Calu3 (cell line): Measurements from ENCODE around the gene IGF2. TPM values are rescaled to one million over a fixed set of nuclear protein-coding genes. Genes with fewer than 3 reads are reported as not detected.

Experiments
- BruUV-seq: library from RNA; stranded (reverse); fragments of 400-500 nt; replicated peaks from 2 replicates; lab custom pipeline; 2021; lab: Mats Ljungman, UMichigan
- CTCF ChIA-PET: fragments of 300-600 bp; sonication (Branson Sonifier 250); formaldehyde crosslinking; loops from one replicate; lab custom pipeline; 2022; ENCODE audit warnings: antibody characterized with exemption; lab: Charles Lee
- DNase-seq: peaks from one replicate; pipeline ENCODE4 v3.0.0; 2022
- H3K27ac Mint-ChIP-seq: one replicate; pipeline ENCODE4 v1.8.0; 2022; ENCODE audit warnings: mixed read lengths; ENCODE audit not compliant: unreplicated experiment
- H3K27me3 Mint-ChIP-seq: one replicate; pipeline ENCODE4 v1.8.0; 2022; ENCODE audit warnings: mixed read lengths; ENCODE audit not compliant: unreplicated experiment
- H3K36me3 Mint-ChIP-seq: one replicate; pipeline ENCODE4 v1.8.0; 2022; ENCODE audit warnings: mild to moderate bottlenecking, moderate library complexity, mixed read lengths; ENCODE audit not compliant: insufficient read depth, unreplicated experiment
- H3K4me1 Mint-ChIP-seq: one replicate; pipeline ENCODE4 v1.8.0; 2022; ENCODE audit warnings: mild to moderate bottlenecking, low read depth, mixed read lengths; ENCODE audit not compliant: unreplicated experiment
- H3K4me3 Mint-ChIP-seq: one replicate; pipeline ENCODE4 v1.8.0; 2022; ENCODE audit warnings: mild to moderate bottlenecking, low read depth, moderate library complexity, mixed read lengths; ENCODE audit not compliant: unreplicated experiment
- H3K9me3 Mint-ChIP-seq: one replicate; pipeline ENCODE4 v1.8.0; 2022; ENCODE audit warnings: low read depth, mixed read lengths; ENCODE audit not compliant: unreplicated experiment
- CTCF ChIP-seq: fragments of 200-600 bp; IDR thresholded peaks from one replicate; pipeline ENCODE4 v1.8.0; 2022; ENCODE audit warnings: antibody characterized with exemption; ENCODE audit not compliant: unreplicated experiment
- intact Hi-C: fragments of 100-400 bp; cut with micrococcal nuclease; formaldehyde crosslinking; loops from one replicate; pipeline ENCODE4 v1.10.0; 2022; ENCODE audit not compliant: unreplicated experiment
- total RNA-seq: library from RNA; stranded (reverse); gene quantifications from 2 replicates; pipeline ENCODE4 v1.2.3, GENCODE V29; 2022

Gene IGF2
- total RNA-seq, 1 experiment from 2014 or later: 0.45 TPM

- H3K27me3 Mint-ChIP-seq: peaks cover 90% of the 10 kb centered on the region
- no TSS peak for BruUV-seq
- intact Hi-C loops: no loop called here
- no peak for TF ChIP-seq CTCF
- CTCF ChIA-PET: interaction anchor here (1.2 kb wide), 1 partner anchor 11 kb away, joined by 3 read pairs; no protein-coding TSS in a partner anchor
- DNase-seq: no peak
- no peaks in the 10 kb centered on the region for H3K4me1 Mint-ChIP-seq
- H3K27ac Mint-ChIP-seq: no peak overlapping the region
- H3K9me3 Mint-ChIP-seq: peaks cover 3% of the 10 kb centered on the region
- H3K36me3 Mint-ChIP-seq: peaks cover 7% of the 10 kb centered on the region
- H3K4me3 Mint-ChIP-seq: no peak overlapping the region
Observed at GRCh38 chr11:2134022-2135010, 4.9 kb downstream of the IGF2 start.

- Mint-ChIP-seq H3K4me3 (no peak overlapping the region), H3K27ac (no peak overlapping the region)
- CTCF ChIA-PET: interaction anchor here (1.2 kb wide), 1 partner anchor 12 kb away, joined by 3 read pairs; no protein-coding TSS in a partner anchor
Observed at GRCh38 chr11:2133241-2134021, 5.8 kb downstream of the IGF2 start.

GRCh38 chr11:2132874-2133240 lies 6.3 kb downstream of the IGF2 start:
- H3K27ac Mint-ChIP-seq: no peak overlapping the region
- H3K36me3 Mint-ChIP-seq: peaks cover 7% of the 10 kb centered on the region
- no peak for DNase-seq
- TF ChIP-seq CTCF: no peak
- intact Hi-C loops: no loop called here
- peaks cover 89% of the 10 kb centered on the region for H3K27me3 Mint-ChIP-seq
- H3K4me3 Mint-ChIP-seq: no peak overlapping the region
- H3K9me3 Mint-ChIP-seq: peaks cover 3% of the 10 kb centered on the region
- BruUV-seq: no TSS peak
- H3K4me1 Mint-ChIP-seq: no peaks in the 10 kb centered on the region
- CTCF ChIA-PET: no interaction called here

More at GRCh38 chr11:2133241-2134021, 5.8 kb downstream of the IGF2 start:
- Mint-ChIP-seq H3K36me3 (peaks cover 7% of the 10 kb centered on the region), H3K27me3 (peaks cover 93% of the 10 kb centered on the region), H3K9me3 (peaks cover 3% of the 10 kb centered on the region), H3K4me1 (no peaks in the 10 kb centered on the region)
- no TSS peak for BruUV-seq
- no peak for DNase-seq
- intact Hi-C loops: no loop called here
- TF ChIP-seq CTCF: no peak

- CTCF ChIA-PET: no interaction called here
- Mint-ChIP-seq H3K27ac (no peak overlapping the region), H3K4me1 (no peaks in the 10 kb centered on the region), H3K9me3 (peaks cover 3% of the 10 kb centered on the region), H3K27me3 (peaks cover 82% of the 10 kb centered on the region), H3K36me3 (peaks cover 2% of the 10 kb centered on the region), H3K4me3 (no peak overlapping the region)
- BruUV-seq: no TSS peak
- intact Hi-C loops: no loop called here
- no peak for TF ChIP-seq CTCF
- no peak for DNase-seq
Observed at GRCh38 chr11:2132246-2132645, 6.9 kb downstream of the IGF2 start.
